GM21723 (cell line): ENCODE results near the gene UBE2L3.
"Not testable (repeated sequence)": the region's sequence is repeated elsewhere in the genome, so short reads cannot be mapped to it uniquely, and the experiment has no call there.

Experiments used
- ATAC-seq: cut with Tn5 transposase; IDR thresholded peaks from one replicate; pipeline ENCODE4 v1.9.1; 2021; ENCODE audit warnings: mild to moderate bottlenecking, moderate library complexity; ENCODE audit not compliant: unreplicated experiment

Gene UBE2L3

DNA sequence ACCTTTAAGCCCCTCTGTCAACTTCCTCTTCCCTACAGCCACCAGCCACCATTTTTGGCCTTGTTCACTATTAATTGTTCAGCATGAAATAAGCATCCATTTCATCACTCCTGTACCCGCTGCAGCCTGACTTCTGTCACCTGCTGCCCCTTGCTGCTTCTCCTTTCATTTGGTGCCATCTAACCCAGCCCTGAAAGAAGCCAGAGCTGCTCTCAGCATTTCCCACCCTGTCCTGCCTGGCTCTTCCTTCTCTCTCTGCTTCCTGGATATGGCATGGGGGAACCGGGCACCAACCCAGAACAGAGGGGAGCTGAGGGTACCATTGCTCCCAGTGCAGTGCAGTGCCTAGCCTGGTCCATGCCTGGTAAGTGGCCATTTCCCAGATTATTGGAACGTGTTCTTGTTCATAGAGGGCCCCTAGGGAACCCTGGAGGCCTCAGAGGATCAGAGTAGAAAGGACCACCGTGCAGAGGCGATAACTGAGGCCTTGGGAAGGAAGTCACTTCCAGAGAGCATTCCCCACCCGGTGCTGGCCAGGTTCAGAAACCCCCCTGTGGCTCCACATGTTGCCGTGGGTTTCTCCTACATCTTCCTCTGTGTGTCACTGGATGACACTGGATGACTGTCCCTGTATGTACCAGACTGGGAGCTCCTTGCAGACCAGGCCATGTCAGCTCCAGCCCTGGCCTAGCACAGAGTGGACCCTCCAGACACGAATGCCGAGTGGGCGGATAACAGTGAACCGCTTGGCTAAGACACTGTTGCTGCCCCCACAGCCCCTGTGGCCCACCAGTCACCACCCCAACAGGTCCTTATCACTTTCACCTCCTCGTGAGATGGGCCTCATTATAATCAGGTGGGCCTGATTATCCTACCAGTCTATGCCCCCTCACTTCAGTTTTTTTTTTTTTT lies 57.6 kb downstream of the UBE2L3 start:
- no peak for ATAC-seq

DNA sequence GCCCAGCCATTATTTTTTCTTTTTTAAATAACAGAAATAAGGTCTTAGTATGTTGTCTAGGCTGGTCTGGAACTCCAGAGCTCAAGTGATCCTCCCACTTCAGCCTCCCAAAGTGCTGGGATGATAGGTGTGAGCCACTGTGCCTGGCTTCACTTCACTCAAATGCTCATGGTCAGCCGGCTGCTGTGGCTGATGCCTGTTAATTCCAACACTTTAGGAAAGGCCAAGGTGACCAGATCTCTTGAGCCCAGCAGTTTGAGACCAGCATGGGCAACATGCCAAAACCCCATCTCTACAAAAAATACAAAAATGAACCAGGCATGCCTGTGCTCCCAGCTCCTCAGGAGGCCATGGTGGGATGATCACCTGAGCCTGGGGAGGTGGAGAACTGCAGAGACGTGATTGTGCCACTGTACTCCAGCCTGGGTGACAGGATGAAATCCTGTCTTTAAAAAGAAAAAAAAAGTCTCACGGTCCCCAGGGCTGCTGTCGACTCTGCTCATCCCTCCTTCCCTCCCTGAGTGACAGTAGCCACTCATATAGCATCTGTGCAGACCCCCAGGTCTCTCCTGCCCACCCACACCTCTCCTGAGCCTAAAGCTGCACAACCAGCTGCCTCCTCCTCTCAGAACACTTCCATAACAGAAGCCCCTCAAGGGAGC lies 58.7 kb downstream of the UBE2L3 start:
- no peak for ATAC-seq

DNA sequence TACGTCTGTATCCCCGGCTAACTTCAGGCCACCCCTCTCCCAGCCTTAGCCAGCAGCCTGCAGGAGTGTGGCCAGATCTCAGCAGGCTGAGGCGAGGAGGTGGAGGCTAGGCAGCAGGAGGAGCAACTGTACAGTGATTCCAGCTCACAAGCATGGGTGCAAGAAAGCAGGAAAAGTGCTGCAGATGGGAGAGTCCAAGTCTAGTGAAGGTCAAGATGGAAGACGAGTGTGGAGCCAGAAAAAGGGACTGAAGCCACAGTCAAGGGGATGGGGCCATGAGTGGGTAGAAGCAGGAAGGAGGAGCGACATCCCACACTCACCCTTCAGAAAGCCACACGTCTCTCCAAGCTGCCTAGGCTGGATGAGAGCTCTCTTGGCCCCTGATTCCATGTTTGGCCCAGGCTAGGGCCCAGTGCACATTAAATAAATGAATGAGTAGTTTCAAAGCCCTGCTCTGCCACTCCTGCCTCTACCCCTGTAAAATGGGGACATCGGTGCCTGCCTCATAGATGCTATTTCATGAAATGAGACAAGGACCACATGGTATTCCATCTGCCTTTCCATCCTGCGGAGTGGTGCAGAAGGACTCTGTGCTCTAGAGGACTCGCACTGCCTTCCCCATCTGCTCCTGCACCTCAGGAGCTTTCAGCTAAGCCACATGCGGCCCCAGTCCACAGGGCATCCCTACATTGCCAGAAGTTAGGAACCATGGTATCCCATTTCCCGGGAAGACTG lies 59.4 kb downstream of the UBE2L3 start:
- no peak for ATAC-seq

DNA sequence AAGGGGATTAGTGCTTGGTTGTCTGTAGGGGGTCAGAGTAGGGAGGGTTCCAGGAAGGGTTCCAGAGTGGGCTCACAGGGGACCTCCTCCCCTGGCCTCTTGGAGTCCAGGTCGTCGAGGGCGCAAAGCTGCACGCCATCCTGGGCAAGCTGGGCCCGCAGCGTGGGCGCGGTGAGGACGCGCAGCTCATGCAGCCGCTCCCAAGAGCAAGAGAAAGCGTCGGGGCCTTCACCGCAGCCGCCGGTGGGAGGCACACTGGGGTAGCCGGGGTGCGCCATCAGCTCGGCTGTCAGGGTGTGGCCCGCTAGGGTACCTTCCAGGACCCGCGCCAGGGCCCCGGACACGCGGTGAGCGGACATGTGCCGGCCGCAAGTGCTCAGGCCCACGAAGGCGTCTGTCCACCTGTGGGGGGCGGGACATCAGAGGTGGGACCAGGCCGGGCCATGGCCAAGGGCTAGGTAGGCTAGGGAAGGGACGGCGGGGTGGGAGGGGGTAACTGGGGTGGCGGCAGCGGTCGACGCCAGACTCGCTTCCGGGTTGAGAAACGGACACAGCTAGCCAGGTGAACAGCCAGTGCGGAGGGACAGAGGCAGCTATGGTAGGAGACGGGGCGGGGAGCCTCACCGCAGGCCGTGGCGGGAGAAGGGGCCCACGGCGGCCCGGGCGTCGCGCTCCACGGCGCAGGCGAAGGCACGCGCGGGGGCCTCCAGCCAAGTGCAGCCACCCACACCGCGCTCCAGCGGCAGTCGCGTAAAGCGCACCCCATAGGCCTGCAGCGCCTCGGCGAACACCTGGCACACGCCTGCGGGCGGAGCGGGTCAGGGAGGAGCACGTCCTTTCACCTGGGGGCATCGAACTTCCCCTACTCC lies 61.1 kb downstream of the UBE2L3 start:
- ATAC-seq: peak; percentile 25

DNA sequence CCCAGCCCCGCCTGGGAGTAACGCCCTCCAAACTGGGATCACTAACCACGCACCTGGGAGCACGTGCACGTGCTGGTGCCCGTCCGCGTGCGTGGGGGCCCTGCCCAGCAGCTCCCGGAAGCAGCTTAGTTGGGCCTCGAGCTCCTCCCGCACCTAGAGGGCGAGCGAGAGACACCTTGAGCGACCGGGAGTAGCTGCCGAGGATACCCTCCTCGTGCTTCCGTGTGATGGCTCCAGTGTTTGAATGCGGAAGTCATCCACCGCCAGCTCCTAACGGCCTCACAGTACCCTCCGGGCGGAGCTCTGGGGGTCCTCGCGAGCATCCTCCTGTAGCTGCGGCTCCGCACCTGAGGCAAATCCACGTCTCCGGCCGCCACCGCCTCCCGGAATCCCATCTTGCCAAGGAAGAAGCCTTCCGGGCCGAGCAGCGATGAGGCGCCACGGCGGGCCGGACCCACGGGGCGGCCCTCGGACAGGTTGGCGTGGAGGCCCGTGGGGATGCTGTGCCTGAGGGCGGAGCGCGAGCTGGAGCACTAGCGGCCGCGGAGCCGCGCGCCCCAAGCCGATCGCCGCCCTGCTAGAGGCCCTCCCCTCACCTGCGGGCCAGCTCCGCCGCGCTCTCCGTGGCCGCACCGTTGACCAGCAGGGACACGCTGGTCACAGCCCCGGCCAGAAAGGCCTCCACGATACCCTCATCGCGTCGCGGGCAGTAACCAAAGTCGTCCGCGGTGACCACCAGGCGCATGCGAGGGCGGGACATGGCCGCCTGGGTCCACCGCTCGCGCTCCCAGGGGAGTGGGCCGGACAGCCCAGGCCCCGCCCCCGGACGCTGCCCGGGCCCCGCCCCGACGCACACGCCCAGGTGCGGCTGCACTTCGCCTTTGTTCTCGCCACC lies 62.0 kb downstream of the UBE2L3 start, which contains the start of gene YDJC:
Gene YDJC, minus strand, starts transcription at position 768 of the 895 bp plus-strand sequence. Its CDS starts 8 bp downstream, at position 760.
- peak; percentile 67 for ATAC-seq

DNA sequence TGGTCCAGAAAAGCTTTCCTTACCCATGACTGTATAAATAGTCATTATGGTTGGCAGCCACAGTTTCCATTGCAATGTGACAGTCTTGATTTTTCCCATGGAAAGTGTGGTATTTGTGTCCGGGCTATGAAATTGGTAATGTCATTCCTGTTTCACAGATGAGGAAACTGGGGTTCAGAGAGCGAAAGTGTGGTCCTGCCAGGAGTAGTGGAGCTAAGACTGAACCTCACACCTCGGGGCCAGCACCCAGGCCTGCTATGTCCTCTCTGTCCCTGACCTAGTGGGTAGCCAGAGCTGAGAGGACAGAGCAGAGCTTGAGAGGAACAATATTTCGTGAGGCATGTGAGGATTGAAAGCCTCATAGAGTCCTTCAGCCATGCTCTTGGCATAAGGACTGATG lies 63.5 kb downstream of the UBE2L3 start:
- no peak for ATAC-seq

DNA sequence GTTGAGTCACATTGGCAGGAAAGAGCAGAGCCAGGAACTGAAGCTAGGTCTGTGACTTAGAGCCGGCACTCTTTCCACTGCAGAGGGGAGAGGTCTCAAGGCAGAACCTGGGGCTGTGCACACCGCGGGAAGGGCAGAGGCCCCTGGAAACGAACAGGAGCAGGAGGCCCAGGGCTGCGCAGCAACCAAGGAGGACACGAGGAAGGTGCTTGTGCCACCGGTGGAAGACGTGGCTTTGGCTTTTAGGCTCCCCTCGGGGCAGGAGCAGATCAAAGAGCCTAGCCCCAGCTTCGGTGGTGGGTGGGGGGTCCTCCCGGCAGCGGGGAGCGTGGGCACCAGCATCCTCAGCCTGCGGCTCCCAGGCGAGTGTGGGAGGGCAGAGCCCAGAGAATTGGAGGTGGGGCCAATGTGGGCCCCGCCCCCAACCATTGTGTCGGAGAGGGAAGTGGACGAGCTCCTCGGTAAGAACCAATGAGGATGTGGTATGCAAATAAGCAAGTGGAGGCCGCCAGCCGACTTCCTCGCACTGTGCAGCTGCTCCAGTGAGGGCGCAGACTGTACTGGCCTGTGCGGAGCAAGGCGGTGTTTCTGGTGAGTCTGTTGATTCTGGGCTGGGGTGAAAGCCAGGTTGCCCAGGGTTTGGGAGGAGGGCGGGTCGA lies 64.9 kb downstream of the UBE2L3 start, which contains the start of gene CCDC116:
Gene CCDC116, plus strand, starts transcription at position 524 of the 659 bp plus-strand sequence. CDS start 422 bp downstream, outside the sequence.
- no peak for ATAC-seq

DNA sequence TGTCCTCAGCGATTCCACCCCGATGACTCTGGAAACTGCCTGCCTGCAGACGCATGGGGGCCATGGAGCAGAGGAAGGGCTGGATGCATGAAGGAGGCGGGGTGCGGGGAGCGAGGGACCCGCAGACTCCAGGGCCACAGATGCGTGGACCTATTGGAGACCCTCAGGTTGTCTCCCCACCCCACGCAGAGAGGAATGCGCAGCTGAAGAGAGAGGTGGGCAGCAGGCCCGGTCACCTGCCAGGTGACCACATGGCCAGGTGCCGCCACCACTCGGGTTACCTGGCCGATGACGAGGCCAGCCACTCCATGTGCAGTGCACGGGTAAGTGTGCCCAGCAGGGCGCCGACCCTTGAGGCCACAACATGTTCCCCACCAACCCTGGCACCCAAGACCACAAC lies 65.4 kb downstream of the UBE2L3 start:
- no peak for ATAC-seq

DNA sequence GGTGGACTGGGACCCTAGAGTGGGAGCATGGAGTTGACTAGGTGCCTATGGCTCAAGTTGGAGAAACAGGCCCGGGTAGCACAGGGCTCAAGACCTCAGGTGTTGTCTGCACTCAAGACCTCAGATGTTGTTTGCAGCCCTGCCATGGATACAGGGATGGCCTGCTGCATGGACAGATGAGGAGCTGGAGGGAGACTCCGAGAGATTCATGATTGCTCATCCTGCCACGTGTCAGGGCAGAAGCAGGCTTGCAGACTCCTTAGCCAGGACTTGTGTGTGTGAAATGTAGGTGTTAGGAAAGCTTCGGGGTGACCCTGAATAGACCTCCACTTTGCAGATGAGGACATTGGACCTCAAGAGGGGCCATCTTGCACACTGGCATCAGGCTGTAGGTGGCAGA lies 66.0 kb downstream of the UBE2L3 start:
- no peak for ATAC-seq

DNA sequence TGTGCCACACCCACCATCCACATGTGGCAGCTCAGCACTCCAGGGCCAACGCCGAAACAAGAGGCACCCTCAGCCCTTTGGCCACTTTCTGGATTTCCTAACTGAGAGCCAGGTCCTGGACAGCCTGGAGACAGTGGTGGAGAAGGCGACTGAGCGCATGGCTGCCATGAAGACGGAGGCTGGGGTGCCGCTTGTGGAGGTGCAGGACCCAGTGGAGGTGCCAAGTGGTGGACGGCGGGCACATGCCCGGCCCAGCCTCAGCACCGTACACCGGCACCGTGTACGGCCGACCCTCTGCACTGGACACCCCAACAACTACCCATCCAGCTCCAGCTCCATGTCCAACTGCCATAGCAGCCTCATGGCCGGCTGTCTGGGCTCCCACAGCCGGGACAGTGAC lies 66.6 kb downstream of the UBE2L3 start:
- ATAC-seq: no peak

DNA sequence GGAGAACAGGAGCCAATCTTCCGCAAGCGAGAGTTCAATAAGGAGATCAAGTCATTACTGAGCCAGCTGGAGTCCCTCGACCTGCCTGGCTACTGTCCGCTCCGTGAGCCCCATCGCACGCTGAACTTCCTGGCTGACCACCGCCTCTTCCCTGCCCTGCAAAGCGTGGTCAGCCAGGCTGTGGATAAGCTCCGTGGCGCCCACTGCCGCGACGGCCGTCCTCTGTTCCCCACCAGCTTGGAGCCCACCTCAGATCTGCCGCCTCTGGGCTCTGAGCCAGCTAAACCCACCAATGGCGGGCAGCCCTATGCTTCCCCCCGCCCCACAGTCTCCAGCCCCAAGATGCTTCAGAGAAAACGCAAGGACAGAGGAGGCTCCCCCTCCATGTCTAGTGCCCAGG lies 67.3 kb downstream of the UBE2L3 start:
- ATAC-seq: no peak

DNA sequence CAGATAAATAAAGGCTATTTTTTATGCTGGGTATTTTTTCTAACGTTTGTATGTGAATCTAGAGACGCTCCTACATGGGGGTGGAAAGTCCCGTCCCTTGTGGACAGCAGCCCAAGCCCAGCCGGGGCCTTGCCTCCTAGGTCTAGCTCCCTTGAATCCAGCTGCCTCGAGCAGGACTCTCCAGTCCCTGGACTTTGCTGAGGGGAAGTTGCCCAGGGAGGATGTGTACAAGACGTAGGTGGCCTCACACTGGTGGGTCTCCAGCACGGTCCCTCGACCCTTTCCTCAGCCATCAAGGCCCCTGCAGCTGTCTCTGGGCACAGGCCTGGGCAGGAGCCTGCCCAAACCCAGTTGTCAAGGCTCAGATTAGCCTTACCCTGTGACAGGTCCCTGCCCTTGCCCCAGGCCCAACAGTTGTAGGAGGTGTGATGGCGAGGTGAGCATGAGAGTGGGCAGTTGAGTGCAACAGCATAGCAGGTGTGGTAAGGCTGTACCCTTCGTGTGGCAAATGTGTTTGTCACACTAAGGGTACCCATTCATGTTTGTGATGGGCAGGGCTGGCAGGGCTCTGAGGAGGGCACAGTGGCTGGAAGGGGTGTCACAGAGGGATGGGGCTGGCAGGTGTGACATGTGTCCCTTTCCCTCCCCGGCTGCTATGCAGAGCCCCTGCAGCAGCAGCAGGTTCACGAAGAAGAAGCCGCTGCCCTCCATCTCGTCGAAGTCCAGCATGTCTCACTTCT lies 68.4 kb downstream of the UBE2L3 start:
- ATAC-seq: no peak

DNA sequence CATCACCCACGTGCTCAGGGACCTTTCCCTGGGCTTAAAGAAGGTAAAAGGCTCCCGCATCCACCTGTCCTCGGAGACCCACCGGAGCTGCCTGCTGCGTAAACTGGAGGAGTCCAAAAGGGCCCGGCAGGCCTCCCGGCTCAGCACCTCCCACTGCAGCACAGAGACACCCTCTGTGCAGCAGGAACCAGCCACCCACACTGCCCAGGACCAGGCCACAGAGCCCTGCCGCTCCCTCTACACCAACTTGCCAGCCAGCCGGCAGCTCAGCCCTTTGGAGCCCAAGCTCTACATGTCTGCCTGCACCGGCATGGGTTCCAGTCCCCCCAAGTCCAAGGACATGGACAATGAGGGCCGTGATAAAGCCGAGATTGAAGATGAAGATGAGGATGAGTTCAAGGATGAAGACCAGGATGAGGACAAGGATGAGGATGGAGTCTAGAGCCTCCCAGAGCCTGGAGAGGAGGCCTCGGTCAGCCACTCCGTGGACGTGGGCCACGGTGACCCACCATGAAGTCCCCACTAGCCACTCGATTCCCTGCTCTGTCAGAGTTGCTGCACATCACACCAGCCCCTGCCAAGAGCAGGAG lies 69.2 kb downstream of the UBE2L3 start:
- ATAC-seq: no peak

DNA sequence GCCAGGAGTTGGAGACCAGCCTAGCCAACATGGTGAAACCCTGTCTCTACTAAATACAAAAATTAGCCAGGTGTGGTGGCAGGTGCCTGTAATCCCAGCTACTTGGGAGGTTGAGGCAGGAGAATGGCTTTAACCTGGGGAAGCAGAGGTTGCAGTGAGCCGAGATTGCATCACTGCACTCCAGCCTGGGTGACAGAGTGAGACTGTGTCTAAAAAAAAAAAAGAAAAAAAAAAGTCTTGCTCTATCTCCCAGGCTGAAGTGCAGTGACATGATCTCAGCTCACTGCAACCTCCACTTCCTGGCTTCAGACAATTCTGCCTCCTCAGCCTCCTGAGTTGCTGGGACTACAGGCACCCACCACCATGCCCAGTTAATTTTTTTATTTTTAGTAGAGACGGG lies 69.9 kb downstream of the UBE2L3 start:
- ATAC-seq: not testable (repeated sequence)

DNA sequence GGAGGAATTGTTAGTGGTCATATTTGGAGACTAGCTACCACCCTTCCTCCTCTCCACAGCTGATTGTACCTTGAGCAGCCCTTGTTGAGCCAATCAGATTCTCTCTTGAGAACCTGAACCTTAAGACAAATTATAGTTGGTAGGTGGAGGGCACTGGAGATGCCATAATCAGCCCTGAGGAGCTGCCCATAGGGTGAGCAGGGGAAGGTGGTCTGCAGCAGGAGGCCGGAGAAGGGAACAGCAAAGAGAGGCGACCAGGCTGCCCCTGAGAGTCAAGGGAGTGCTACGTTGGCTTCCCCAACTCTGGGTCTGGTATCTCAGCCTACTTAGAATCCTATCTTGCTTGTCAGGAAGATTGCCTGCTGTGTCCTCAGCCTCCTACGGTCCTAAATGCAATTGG lies 71.8 kb downstream of the UBE2L3 start:
- no peak for ATAC-seq

DNA sequence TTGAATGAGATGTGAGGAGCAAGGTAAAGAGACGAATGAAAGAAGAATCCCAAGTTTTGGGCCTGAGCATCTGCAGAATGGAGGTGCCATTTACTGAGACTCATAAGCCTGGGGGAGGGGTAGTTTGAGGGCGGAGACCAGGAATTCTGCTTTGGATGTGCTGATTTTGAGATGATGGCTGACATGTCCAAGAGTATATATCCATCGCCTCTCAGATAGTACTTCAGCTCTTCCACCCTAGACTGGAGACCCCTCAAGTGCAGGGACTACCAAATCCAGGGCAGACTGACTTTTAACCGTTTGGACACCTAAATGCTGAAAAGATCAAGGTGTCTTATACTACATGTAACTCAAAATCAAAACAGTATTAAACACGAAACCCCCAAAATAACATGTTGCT lies 73.3 kb downstream of the UBE2L3 start:
- ATAC-seq: no peak

DNA sequence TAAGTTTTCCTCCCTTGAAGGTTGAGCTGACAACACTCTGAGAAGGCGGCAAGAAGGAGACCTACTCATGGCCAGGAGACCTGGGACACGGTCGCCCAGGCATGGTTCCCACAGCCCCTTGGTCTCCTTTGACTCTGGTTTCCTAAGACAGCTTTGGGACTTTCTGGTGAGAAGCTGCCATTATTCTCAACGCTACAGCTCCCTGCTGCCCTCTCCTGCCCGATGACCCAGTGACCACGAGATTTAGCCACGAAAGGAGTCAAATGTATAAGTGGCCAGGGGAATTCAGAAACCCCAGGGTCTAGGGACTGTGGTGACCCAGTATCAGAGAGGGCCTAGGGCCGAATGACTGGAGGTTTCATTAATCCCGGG lies 73.9 kb downstream of the UBE2L3 start:
- ATAC-seq: peak; percentile 2
